ENCODE results near the gene SEMA6D. TPM values are rescaled to one million over a fixed set of nuclear protein-coding genes. Genes with fewer than 3 reads are reported as not detected.
A peak's percentile ranks its signal among the peaks of the same experiment; 100 is the strongest.

Gene SEMA6D
- total RNA-seq, 2 donors from 2014 or later = not detected

DNA sequence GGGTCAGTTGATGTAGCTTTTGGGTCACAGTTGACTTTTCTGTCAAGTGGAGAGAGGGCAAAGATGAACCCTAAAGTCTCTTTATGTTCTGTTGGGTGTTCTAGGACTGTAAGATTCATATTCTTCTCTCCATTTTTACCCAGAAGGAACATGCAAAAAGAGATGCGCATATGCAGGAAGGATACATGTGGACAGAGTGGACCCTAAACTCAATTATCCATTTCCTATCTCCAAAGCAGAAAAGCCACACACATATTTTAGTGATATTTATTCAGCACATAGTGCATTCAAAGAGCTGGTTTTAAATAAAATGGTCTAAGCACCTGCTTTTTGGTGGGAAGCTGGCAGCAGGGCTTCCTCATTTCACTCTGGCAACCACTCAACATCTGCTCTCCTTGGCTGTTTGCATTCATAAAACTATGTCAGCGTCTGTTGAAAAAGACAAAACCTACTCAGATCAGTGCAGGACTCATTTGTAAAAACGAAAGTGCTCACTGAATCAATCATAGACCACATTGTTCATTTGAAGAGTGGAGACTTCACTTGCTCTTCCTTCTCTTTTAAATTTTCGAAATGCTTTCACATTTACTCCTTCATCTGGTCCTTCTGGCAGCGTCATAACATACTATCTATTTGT is 96.6 kb downstream of the SEMA6D start:
- ATAC-seq (replicated peaks in 1 of 2) = peak; percentile 89 to 95
- peaks cover 27% of the 10 kb centered on the region for H3K27me3 Mint-ChIP-seq (ENCODE audit: low read depth)
- no peak overlapping the region for H3K27ac Mint-ChIP-seq
- H3K36me3 Mint-ChIP-seq (ENCODE audit: insufficient read depth in 2 of 2) = no peaks in the 10 kb centered on the region
- H3K4me3 Mint-ChIP-seq = no peak overlapping the region
- no peaks in the 10 kb centered on the region for H3K9me3 Mint-ChIP-seq
- H3K4me1 Mint-ChIP-seq (ENCODE audit: low read depth) = peaks cover 18% of the 10 kb centered on the region
- DNase-seq = peak; percentile 18 to 32

DNA sequence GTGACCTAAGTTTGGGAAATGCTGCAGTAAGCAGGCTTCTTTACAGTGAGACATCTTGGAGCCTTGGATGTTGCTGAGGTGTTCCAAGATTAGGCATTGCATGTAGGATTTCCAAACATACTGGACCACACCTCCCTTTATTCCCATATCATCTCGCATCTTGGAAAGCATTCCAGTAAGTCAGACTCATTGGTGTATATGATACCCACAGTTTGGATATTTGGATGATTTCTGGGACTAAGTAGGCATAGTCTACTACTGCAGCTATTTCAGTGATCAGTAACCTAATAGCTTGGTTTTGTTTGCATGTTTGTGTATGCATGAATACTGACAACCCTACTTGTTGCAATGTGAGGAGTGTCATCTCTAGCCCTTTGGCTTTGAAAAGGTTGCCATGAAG is 97.3 kb downstream of the SEMA6D start:
- Mint-ChIP-seq H3K27me3 (ENCODE audit: low read depth) (peaks cover 30% of the 10 kb centered on the region), H3K4me1 (ENCODE audit: low read depth) (peaks cover 18% of the 10 kb centered on the region), H3K27ac (no peak overlapping the region), H3K9me3 (no peaks in the 10 kb centered on the region), H3K4me3 (no peak overlapping the region), H3K36me3 (ENCODE audit: insufficient read depth in 2 of 2) (no peaks in the 10 kb centered on the region)
- DNase-seq = no peak
- ATAC-seq (replicated peaks in 1 of 2) = no peak

DNA sequence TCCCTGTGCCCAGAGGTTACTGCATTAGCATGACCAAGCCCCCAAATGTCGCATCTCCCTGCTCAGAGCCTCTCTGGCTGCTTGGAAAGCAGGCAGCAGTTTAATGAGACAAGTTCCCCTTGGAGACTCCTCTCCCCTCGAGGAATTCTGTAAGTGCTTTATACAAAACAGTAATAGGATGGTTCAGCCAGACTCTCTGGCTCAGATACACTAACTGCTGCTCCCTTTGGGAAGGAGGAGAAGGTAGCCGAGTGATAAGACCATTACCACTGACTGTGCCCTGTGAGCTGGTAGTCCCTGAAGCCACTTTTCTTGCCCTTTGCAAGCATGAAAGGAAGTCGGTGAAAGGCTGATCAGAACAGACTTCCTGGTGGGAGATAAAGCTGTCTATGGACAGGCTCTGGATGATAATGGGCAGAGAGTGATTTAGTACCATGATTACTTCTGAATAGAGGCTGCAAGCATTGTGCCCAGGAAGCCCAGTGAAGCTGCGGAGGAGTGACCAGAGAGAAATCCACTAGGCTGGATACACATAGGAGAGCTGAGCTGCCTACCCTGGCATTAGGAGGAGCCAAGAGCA is 100.8 kb downstream of the SEMA6D start:
- H3K4me3 Mint-ChIP-seq = no peak overlapping the region

DNA sequence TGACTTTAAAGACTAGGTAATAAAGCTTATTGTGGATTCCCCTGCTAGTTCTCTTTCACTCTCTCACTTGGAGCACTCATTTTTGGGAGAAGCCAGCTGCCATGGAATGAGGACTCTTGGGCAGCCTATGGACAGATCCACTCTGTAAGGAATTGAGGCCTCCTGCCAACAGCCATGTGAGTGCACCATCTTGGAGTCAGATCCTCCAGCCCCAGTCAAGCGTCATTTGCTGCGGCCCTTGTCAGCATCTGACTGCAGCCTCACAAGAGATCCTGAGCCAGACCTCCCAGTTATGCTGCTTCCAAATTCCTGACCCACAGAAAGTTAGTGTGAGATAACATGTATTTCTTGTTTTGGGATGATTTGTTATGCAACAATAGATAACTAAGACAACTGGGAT is 101.9 kb downstream of the SEMA6D start:
- ATAC-seq (replicated peaks in 1 of 2) (no peak), DNase-seq (no peak)
- Mint-ChIP-seq H3K36me3 (ENCODE audit: insufficient read depth in 2 of 2) (no peaks in the 10 kb centered on the region), H3K9me3 (no peaks in the 10 kb centered on the region), H3K4me1 (ENCODE audit: low read depth) (peaks cover 11% of the 10 kb centered on the region), H3K27ac (no peak overlapping the region), H3K27me3 (ENCODE audit: low read depth) (peaks cover 30% of the 10 kb centered on the region), H3K4me3 (no peak overlapping the region)

More for the DNA sequence above, 100.8 kb downstream of the SEMA6D start:
- DNase-seq = no peak
- peaks cover 16% of the 10 kb centered on the region for H3K4me1 Mint-ChIP-seq (ENCODE audit: low read depth)
- no peak for ATAC-seq (replicated peaks in 1 of 2)
- no peaks in the 10 kb centered on the region for H3K9me3 Mint-ChIP-seq
- peaks cover 27% of the 10 kb centered on the region for H3K27me3 Mint-ChIP-seq (ENCODE audit: low read depth)
- H3K36me3 Mint-ChIP-seq (ENCODE audit: insufficient read depth in 2 of 2) = no peaks in the 10 kb centered on the region
- no peak overlapping the region for H3K27ac Mint-ChIP-seq

DNA sequence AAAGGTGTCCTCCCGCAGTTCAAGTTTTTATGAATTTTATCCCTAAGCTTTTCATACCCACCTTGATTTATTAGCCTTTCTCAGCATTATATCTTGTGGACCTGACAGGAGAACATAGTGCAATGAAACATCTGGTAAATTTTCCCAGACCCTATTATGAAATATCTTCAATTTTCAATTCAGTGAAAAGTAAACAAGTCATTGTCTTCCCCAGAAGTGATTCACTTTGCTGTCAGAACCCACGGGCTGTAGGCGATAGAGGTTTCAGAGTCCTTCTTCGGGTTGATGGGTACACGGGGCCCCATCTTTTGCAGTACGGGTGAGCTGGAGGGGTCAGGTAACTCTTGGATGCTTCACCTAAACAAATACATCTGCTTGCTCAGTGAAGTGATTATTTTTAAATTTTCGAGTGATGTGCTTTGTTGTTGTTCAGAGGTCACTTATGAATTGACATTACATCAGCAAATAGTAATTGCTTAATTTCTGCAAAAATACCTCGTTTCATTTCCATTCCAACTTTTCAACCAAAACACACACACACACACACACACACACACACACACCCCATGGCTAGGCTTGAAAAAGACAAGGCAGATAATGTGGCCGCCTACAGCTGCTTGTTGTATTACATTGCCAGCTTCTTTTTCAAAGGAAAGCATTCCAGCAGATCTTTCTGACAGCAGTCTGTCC is 102.9 kb downstream of the SEMA6D start:
- Mint-ChIP-seq H3K36me3 (ENCODE audit: insufficient read depth in 2 of 2) (no peaks in the 10 kb centered on the region), H3K27ac (no peak overlapping the region), H3K4me1 (ENCODE audit: low read depth) (peaks cover 6% of the 10 kb centered on the region), H3K27me3 (ENCODE audit: low read depth) (peaks cover 33% of the 10 kb centered on the region), H3K9me3 (no peaks in the 10 kb centered on the region), H3K4me3 (no peak overlapping the region)
- DNase-seq (peak in 1 of 2 donors; percentile 3), ATAC-seq (replicated peaks in 1 of 2) (peak; percentile 39 to 50)

DNA sequence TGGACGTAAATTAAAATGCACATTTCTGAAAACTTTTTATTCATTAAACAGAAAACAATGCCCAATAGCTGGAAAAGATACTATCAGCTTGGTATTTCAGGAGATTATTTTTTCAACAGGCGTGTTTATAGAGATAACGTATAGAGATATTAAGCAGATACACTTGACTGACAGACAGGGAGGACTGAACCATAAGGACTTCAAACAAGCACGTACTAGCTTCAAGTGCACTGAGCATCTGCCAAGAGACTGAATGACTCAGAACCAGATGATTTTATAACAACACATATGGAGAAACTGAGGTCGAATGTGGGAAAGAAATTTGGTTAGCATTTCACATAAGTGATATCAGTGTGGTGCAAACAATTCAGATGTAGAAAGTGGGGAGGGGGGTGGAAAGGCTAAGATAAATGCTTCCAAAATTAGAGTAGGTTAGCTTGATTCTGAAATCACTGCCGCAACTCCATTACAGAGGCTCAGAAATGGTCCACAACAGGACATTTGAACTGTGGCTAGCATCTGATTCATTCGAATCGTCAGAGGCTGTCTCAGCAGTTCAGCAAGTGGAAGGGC is 103.5 kb downstream of the SEMA6D start:
- Mint-ChIP-seq H3K27ac (no peak overlapping the region), H3K4me3 (no peak overlapping the region), H3K27me3 (ENCODE audit: low read depth) (peaks cover 33% of the 10 kb centered on the region), H3K4me1 (ENCODE audit: low read depth) (peaks cover 6% of the 10 kb centered on the region), H3K9me3 (no peaks in the 10 kb centered on the region), H3K36me3 (ENCODE audit: insufficient read depth in 2 of 2) (no peaks in the 10 kb centered on the region)
- ATAC-seq (replicated peaks in 1 of 2) = peak; percentile 53 to 70
- no peak for DNase-seq

DNA sequence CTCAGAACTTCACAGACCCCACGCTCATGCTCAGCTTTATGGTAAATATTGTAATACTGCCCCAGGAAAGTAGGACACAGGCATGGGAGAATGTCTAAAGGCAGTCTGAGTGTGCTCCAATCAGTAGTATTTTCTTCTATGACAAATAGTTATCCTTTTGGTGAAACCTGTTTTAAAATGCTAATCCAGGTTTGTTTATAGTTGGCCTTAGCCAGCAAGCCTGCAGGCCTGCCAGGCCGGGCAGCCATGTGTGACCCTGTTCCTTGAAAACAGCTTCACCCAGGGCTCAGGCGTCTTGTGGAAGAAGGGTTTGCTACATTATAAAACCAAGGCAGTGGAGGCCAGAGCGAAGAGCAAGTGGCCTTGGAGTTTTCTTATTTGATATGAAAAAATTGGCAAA is 104.7 kb downstream of the SEMA6D start:
- H3K27ac Mint-ChIP-seq = no peak overlapping the region
- H3K27me3 Mint-ChIP-seq (ENCODE audit: low read depth) = peaks cover 39% of the 10 kb centered on the region
- peaks cover 0 to 2% of the 10 kb centered on the region in 2 donors for H3K9me3 Mint-ChIP-seq
- H3K4me3 Mint-ChIP-seq = no peak overlapping the region
- H3K4me1 Mint-ChIP-seq (ENCODE audit: low read depth) = peaks cover 6% of the 10 kb centered on the region
- H3K36me3 Mint-ChIP-seq (ENCODE audit: insufficient read depth in 2 of 2) = no peaks in the 10 kb centered on the region
- ATAC-seq (replicated peaks in 1 of 2) (no peak), DNase-seq (no peak)
